Stimulated activated CD8-positive, alpha-beta memory T cell treated with anti-CD3 and anti-CD28 coated beads, Interleukin-7, amount 100 ng/mL, for 1 hour (primary cell): Measurements from ENCODE around the gene SPRY2.
"Not testable (repeated sequence)": the region's sequence is repeated elsewhere in the genome, so short reads cannot be mapped to it uniquely, and the experiment has no call there.

ENCODE experiments used
- DNase-seq, 2 donors: peaks; one replicate each; pipeline ENCODE4 v3.0.0-alpha.2; 2020; ENCODE audit warnings: low read depth in 2 of 2

Gene SPRY2, protein sequence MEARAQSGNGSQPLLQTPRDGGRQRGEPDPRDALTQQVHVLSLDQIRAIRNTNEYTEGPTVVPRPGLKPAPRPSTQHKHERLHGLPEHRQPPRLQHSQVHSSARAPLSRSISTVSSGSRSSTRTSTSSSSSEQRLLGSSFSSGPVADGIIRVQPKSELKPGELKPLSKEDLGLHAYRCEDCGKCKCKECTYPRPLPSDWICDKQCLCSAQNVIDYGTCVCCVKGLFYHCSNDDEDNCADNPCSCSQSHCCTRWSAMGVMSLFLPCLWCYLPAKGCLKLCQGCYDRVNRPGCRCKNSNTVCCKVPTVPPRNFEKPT

DNA sequence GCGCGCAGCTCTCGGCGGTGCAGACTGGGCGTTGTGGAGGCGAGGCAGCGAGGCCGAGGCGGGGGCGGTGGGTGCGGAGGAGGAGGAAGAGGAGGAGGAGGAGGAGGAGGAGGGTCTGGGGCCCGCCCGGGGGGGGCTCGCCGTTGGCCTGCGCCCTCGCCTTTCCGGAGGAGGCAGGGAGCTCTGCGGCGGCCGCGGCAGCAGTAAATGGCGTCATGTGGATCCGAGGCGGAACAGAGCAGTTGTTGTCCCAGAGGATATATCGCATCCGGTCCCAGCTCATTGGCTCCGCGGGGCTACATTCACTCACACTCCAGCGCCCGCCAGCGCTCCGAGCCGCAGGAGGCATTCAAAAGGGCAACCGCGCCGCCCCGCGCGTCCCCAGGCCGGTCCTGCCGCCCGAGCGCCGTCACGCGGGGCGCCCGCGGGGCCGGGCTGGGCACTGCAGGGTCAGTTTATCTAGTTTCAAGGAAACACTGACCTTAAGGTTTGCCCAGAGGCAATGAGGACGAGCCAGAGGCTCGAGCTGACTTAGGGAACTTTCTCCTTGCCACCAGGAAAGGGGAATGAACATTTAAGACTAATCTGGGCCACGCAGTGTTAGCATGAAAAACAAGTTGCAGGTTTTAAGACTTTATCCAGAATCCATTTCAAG, at the start of gene SPRY2:
SPRY2 (minus strand) TSS at position 26 of the 655 bp plus-strand sequence. CDS start 3,421 bp downstream, outside the sequence.
- no peak for DNase-seq

DNA sequence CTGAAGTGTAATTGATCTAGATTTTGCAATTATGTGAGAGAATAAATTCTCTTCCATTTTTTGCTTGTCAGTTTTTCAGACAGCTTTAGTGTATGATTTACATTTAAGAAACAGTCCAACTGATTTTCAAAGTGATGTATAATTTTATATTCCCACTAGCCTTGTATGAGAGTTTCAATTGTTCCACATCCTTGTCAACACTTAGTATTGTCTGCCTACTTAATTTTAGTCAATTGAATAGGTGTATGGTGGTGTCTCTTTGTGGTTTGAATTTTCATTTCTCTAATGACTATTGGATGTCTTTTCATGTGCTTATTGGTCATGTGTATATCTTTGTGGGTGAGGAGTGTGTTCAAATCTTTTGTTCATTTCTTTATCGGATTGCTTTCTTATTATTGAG, 49.4 kb upstream of the SPRY2 start:
- DNase-seq = no peak

DNA sequence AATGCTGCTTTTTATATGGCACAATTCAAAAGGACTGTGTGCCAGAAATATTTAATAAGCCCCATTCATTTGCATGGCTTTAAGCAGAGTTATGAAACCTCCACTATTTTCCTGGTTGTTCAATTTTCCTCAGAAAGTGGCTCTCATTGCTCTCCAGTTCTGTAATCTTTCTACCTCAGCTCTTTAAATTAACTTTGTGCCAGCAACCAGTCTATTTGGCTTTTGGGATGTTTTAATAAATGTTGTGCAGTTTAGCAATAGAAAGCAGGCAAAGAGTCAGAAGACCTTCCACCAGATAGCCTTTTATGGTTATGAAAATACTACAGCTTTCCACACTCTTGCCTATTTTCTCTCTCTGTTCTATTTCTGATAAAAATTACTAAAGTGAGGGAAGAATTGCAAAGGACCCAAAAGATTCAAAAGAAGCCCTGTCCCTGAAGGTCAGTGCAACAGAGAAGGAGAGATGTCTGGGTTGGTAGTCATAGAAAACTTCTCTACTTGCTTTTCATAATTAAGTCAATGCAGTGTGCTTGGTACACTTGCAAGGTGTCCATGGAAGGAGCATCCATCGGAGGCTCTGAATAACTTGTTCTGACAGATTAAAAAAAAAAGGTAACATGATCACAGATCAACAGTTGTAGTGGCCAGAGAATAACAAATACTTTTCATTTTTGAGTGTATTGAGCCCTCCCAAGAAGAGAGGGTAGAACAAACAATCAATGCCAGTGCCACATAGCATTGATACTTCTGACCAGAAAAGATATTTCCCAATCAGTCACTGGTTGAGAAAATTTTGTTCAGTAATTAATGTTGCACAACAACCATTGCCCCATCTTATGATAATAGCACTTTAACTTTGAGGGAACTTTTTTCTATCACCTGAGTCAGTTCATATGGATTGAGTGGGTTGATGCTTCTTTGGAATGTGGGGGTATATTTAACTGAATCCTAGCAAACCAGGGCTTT, 48.4 kb upstream of the SPRY2 start:
- DNase-seq = no peak

DNA sequence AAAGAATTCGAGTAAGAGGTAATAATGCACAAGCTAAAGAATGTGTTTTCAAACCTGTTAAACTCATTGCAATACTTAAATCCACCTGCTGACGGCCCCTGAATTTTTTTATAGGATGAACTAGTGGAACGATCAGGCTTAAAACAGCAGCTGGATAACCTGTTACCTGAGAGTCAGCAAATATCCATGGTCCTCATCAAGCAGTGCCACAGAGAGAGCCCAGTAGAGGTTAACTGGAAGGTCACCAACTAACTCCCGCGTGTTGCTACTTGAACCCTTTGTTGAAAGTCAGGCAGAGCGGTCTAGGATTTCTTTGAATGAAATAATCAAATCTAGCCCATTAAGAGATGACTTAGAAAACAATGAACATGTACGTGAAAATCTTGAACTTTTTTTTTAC, 47.6 kb upstream of the SPRY2 start:
- no peak for DNase-seq

DNA sequence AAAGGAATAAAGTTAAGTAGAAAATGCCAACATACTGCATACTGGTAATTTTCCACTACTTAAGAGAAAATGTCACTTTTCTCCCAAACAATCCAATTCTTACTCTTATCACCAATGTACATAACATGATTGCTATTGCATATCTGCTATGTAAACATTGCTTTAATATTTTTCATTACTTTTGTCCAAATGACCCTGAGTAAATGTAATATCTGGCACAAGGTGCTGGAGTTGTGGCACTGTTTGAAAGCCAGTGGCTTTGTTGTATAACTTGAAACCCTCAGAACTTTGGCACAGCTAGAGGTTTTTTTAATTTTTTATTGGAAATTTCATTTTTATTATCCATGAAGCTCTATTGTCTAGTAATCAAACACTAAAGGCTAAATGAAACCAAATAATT, 45.7 kb upstream of the SPRY2 start:
- no peak for DNase-seq

DNA sequence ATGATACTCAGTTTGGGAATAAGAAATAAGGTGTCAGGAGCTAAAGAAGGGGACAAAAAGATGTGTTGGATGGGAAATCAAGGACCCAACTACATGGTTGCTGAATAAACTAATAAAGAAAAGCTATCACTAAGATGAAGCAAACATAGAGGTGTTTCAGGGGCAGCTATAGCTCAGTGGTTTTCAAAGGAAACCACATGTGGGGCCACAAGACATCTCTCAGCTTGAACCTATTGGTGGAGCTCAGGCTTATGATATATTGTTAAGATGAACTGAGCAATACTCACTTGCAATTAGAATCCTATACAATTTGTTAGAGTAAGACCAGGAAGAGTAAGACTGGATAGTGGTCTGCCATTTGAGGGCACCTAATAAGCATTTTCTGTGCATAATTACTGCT, 45.1 kb upstream of the SPRY2 start:
- DNase-seq = no peak

DNA sequence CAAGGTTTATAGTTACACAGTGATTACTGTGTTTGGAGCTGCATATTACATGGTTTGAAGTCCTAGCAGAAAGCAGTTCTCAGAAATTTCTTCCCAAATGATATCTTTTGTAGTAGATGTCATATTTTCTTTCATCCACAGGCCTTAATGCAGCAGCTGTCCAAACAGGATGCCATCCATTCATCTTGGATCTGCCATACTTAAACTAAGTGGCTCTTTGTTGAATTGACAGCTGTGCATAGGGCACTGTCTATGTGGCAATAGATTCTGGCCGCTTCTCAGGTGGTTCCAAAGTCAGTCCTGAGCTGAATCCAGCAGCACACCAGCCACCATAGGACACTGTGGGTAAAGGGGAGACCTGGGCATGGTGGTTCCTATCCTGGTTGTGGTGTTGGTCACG, 41.6 kb upstream of the SPRY2 start:
- no peak for DNase-seq

DNA sequence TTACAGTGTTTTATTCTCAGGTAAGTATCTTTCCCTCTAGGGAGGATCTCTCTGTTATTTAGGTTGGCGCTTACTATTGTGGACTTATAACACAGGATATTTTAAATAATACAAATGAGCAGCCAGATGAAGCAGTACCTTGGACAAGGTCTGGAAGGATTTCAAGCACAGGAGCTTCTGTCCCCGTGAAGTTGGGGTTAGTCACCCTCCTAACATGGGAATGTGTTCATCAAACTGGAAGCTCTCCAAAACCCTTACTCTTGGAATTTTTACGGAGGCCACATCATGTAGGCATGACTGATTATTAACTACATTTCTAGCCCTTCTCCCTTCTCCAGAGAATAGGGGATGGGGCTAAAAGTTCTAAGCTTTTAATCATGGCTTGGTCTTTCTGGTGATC, 38.3 kb upstream of the SPRY2 start:
- no peak for DNase-seq

DNA sequence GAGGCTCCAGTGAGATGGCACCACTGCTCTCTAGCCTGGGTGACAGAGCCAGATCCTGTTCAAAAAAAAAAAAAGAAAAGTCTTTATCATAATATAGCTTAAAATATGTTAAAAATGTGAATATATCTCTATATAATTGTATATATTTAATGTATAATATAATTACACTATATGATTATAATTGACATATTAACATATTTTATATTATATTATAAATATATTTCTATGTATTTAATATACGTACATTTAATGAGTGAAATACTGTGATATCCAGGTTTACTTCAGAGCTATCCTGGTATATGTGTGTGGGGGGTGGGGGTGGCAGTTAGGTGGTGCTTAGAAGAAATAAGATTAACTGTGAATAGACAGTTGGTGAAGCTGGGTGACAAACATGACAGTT, 35.6 kb upstream of the SPRY2 start:
- DNase-seq = no peak

DNA sequence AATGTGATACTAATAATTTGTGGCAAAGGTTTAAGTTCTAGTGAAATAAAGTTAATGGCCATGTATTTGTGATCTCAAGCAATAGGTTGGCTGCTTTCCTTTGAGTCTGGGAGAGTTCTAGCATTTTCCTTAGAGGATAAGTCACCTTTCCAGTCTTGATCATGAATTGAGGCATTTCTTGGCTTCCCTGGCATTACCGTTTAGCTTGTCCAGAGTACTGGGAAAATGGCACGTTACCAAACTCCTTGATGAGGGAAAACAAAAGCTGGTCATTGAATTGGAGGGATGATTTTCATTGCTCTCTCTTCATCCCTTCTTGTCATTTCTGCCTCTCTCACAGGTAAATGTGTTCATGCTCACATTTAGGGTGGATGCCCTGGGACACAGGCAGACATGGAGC, 34.0 kb upstream of the SPRY2 start:
- no peak for DNase-seq

DNA sequence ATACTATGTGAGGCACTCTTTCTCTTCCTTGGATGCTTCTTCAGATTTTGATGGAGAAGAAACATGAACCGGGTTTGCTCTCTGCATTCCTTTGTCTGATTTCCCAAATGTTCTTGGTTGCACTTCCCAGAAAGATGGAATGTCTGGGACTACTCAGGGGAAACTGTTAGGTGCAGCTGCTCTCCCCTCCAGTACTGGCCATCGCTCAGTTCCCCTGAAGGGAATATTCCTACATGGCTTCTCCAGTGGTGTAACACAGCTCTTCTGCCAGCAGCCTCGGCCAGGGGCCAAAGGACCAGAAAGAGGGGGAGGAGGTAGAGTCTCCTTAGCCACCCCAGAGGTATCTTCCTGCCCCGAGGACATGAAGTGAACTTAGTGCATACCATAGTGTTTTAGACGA, 33.5 kb upstream of the SPRY2 start:
- no peak for DNase-seq

DNA sequence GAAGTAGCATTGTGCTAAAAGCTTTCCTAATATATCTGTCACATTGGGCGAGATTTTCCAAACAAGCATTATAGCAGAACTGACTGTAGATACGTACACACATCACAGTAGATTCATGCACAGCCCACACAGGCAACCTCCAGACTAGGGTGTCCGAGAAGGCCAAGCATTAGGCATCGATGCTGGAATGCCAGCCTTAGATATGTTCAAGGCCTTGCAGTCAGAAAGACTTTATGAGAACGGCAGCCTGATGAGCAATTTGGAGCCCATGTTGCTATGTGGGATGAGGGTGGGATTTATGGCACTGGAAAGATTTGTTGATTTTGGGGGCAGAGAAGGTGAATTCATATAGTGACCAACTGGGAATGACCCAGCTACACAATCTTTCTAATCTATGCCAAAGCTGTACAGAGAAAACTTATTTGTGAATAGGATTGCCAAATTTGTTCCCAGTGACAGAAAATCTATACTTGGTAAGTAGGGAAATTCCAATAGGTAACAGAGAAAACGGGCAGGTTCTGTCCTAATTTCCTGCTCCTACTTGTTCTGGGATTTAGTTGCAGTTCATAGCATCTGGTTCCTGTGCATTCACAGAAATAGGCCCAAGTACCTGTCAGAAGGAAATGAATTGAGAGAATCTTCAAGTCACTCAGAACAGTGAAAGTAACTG, 31.0 kb upstream of the SPRY2 start:
- DNase-seq = no peak

DNA sequence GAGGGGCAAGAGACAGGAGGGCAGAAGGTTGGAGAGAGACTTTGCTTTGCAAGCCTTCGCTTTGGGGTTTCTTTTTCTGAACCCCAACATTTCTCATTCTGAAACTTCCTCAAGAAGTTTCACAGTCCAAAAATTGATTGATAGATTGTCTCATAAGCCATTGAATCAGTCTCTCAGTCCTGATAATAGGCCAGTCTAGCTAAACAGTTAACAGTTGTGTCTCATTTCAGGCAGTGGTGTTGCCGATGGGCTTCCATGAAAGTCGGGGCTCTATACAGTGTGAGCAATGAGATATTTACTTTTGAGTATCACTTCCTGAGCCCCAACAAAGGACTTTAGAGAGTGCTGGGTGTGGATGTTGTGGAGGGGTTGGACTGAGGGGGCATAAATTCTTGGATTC, 26.5 kb upstream of the SPRY2 start:
- DNase-seq = no peak

DNA sequence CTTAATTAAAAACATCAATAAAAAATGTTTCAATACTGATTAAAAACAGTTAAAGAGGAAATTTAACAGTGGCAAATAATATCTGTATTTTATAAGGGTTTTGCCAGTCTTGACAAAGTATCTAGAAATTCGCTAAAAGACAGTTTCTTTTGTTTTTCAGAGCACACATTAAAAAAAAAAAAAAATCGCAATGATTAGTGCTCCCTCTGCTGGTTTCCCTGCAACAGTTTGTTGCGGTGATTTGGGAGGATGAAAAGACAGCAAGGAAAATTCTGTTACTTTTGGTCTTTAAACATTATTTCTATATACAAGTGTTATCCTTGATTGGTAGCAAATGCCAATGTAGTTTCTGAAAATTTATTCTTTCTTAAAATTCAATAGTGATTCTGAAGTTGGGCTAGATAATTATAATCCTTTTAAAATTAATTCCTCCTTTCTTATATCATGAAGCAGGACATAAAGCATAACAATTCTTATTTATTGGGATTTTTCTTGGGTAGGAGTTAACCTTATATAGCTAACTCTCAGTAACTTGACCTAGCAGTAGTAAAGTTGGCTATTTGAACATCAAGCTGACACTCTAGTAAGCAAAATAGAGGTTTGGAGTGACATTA, 23.1 kb upstream of the SPRY2 start:
- no peak for DNase-seq

DNA sequence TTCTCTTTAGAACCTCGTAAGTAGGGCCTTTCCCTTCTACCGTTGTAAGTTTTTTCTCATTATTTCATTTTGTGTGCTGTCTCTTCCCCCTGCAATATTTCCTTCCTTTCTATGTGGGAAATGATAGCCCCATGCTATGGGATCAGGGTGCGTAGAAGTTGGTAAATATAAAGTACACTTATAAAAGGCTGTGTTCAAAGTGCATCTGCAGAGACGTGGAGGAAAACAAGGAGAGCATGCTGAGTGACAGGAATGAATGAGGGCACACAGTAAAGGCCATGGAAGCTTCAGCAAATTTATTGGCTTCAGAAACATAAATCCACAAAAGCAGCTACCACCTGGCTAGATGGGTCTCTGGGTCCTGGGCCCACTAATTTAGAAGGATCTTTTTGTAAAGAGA, 21.6 kb upstream of the SPRY2 start:
- no peak for DNase-seq

DNA sequence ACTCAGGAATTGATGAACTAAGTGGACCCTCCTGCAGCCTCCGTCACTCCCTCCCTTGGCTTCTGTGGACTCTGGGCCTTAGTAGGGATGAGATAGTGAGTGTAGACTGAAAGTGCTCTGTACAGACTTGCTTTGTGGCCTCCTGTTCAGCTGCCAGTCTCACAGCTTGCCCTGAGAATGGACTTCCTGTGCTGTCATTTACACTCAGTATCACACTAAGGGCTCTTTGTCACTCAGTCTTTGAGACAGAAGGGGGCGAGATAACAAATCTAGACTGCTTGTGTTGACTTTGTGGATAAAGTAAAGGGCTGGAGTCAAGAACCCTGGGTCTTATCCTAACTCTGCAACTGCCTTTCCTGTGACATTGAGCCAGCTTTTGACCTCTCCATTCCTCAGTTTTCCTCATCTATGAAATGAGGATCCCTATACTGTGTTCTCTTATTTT, 21.0 kb upstream of the SPRY2 start:
- DNase-seq = no peak

DNA sequence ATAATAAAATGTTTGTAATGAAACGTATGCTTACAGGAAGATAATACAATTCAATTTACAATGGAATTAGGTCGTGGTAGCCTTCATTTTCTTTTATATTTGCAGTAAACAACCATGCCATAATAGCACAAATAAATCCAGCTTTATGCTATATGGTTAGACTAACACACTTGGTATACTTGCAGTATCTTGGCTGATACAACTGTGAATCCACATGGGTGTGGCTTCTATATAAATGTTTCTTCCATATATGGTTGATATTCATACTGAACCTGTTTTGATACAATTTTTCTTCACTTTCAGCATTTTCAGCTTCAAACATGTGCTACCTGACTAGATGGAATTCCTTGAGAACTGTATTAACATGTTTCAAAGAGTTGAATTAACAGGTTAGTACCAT, 20.4 kb upstream of the SPRY2 start:
- DNase-seq = no peak

DNA sequence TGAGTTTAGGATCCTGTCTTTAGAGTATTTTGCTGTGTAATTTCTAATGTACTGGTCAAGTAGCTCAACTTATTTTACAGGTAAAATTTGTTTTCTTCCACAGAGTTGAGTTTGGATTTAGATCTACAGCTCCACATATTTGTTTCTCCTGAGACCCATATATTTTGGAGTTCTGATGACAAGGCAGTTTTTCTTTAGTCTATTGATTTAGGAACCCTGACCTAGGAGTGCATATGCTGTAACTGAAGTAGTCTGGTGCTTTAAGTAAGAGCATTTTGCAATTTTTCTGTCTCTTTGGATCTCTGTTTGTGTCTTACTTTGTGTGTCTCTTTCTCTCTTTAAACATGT, 19.5 kb upstream of the SPRY2 start:
- DNase-seq = no peak

DNA sequence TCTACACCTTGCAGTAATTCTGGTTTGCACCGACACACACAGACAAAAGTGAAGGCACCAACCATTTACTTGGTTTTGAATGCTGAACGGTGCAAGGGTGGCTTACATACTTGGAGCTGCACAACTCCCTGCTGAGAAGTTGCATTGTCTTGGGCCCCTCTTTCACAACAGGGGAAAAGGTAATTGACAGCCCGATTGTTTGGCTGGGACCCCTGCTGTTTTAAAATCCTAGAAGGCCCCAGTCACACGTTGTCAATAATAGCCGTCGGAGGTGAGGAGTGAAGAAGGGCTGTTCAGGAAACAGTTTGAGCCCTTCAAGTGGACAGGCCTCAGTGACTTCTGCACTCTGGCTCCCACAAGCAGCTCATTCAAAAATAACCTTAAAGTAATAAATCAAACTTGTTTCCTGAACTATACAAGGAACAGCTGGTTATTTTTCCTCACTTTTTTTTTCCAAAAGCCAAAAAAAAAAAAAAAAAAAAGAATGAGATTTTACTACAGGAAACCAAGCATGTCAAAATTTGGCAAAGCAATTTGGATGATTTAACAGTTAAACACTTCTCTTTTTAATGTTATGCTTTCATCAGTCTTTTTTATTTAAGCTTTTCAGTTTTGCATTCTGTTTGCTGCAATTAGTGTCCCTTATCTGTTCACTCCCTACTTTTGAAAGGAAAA, 19.0 kb upstream of the SPRY2 start:
- no peak for DNase-seq

DNA sequence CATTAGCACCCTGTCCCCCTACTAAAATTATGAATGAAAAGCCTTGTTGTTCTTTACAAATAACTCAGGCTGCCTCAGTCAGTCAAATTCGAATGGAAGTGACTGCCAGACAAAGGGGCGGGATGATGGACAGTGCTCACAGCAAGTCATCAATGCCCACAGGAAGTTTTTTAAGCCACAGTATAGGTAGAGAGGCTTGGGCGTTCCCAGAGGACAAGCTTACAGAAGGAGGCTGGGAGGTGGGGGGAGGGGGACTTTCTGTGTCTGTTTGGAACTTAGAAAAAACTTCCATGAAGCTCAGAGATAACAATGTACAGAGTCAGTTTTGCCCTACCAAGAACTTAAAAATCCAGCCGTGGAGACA, 18.5 kb upstream of the SPRY2 start:
- DNase-seq = no peak

DNA sequence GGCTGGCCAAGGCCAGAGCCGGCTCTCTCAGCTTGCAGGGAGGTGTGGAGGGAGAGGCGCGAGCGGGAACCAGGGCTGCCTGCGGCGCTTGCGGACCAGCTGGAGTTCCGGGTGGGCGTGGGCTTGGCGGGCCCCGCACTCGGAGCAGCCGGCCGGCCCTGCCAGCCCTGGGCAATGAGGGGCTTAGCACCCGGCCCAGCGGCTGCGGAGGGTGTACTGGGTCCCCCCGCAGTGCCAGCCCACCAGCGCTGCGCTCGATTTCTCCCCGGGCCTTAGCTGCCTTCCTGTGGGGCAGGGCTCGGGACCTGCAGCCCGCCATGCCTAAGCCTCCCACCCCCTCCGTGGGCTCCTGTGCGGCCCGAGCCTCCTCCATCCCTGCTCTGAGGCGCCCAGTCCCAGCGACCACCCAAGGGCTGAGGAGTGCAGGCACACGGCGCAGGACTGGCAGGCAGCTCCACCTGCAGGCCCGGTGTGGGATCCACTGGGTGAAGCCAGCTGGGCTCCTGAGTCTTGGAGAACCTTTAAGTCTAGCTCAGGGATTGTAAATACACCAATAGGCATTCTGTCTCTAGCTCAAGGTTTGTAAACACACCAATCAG, 14.7 kb upstream of the SPRY2 start:
- DNase-seq = not testable (repeated sequence)
